Amniotic epithelial cell (primary cell): ENCODE measurements around the gene ZNF320.
"Not testable (repeated sequence)": the region's sequence is repeated elsewhere in the genome, so short reads cannot be mapped to it uniquely, and the experiment has no call there.

Experiments
- DNase-seq: peaks from one replicate; pipeline ENCODE4 v3.0.0-alpha.2; 2010; ENCODE audit warnings: low read depth

Gene ZNF320

DNA sequence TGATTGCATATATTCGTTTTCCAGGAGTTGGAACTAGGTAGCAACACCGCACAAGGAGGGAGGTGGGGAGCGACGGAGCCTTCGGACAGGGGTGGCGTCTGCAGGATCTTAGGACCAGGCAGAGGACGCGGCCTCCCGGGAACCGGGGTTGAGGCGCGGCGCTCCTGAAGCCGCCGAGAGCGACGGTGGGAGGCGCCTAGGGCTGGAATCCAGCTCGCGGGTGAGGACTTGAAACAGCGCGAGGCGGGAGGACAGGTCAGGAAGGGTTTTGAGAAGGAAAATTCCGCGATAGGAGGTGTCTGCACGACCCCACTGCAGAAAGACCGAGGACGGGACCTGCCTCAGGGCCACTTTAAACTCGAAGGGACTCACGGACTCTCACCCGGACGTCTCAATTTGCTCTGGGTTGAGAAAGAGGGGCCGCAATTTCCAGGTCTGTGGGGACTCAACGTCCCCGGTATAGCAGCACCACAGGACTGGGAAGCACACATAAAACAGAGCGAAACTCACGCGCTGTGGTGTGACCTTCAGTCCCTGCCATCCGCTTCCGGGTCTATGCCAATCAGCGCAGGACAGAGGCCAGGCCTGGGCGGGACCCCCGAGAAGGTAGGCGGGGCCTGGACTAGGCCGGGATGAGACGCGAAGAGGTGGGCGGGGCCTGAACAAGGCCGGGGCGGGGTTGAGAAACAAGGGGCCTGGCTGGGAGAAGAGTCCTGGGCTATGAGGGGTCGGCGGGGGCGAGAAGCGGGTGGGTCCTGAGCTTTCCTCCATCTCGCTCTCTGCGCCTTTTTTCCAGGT is at the start of gene ZNF320:
TSS of gene ZNF320 (minus strand) at position 498 of the 798 bp plus-strand sequence. CDS start 7,380 bp downstream, outside the sequence.
- DNase-seq: peak; percentile 92

DNA sequence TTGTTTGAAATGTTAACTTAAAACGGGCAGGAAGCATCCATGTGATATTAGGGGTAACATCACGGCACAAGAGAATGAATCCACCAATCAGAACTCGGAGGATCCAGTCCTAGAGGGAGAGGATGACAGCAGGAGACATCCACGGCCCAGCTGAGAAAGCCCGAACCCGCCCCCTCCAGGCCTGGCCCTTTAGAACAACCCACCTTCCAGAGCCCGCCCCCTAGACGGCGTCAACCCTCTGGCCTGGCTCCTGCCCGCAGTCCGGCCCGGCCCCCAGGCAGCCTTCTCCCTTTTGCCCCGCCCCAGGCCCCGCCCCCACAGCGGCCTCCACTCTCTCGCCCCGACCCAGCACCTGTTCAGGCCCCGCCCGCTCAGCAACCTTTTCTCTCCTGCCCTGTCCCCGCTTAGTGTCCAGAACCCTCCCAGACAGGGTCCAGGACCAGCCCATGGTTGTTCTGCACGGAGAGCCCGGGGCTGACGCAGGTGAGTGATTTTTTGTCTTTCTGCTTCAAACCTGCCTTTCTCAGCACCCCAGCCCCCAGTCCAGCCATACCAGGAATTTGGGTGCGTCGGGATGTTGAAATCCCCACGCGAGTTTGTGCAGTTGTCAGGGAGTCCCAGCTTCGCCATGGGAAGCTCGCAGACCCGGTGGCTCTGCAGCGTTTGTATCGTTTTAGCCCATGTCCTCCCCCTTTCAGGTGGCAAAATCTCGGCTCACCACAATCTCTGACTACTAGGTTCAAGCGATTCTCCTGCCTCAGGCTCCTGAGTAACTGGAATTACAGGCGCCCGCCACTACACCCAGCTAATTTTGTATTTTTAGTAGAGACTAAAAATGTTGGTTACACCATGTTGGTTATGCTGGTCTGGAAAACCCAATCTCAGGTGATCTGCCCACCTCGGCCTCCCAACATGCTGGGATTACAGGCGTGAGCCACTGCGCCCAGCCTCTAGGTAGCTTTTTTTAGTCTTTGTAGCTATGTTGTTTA is 49.2 kb upstream of the ZNF320 start:
- no peak for DNase-seq

DNA sequence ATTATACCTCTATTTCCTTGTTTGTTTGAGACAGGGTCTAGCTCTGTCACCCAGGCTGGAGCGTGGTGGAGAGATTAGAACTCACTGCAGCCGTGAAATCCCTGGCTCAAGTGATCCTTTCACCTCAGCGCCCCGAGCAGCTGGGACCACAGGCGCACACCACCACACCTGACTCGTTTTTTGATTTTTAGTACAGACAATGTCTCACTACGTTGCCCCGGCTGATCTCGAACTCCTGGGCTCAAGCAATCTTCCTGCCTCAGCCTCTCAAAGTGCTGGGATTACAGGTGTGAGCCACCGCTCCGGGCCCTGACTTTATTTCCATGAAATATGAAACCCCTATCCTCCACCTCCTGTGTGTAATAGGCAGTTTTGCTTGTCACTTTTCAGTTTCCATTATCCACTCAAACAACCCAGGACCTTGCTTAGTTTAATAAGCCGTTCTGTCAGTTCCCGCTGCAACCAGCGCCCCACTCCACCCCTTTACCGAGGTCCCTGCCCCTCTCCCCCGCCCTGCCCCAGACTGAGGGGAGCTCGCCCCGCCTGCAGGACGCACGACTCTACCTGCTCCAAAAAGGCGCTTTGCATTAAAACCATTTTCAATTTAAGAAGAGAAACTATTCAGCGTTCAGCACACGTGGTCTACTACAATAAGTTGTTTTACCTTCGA is 48.4 kb upstream of the ZNF320 start:
- DNase-seq: no peak

DNA sequence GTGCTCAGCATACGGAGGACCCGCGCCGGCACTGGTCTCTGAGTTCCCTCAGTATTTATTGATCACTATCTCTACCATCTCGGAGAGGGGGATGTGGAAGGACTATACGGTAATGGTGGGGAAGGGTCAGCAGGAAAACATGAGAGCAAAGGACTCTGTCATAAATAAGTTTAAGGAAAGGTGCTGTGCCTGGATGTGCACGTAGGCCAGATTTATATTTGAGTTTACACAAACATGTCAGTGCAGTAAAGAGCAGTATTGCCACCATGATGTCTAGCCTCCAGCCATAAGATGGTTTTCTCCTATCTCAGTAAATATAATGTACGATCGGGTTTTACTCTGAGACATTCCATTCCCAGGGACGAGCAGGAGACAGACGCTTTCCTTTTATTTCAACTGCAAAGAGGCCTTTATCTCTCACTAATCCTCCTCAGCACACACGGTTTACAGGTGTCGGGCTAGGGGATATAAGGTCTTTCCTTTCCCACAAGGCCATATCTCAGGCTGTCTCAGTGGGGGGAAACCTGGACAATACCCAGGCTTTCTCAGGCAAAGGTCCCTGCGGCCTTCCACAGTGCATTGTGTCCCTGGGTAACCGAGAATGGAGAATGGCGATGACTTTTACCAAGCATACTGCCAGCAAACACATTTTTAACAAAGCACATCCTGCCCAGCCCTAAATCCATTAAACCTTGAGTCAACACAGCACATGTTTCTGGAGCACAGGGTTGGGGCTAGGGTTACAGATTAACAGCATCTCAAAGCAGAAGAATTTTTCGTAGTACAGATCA is 47.5 kb upstream of the ZNF320 start:
- DNase-seq: not testable (repeated sequence)

DNA sequence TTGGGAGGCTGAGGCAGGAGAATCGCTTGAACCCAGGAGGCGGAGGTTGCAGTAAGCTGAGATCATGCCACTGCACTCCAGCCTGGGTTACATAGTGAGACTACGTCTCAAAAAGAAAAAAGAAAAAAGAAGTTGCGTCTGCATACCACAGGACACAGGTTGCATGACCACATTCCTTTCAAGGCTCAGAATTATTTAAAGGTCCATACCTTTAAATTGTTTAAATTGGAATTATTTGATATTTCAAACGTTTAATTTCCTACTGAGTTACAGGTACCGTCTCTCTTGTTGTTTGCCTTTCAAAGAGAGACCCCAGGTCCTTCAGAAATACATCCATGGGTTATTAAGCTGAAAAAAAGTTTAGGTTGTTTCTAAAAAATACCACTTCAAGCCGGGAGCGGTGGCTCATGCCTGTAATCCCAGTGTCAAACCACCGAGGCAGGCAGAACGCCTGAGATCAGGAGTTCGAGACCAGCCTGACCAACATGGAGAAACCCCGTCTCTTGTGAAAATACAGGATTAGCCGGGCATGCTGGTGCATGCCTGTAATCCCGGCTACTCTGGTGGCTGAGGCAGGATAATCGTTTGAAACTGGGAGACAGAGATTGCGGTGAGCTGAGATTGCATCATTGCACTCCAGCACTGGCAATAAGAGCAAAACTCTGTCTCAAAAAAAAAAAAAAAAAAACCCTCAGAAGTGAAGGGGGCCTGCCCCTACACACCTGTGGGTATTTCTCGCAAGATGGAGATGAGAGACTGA is 46.6 kb upstream of the ZNF320 start:
- no peak for DNase-seq

DNA sequence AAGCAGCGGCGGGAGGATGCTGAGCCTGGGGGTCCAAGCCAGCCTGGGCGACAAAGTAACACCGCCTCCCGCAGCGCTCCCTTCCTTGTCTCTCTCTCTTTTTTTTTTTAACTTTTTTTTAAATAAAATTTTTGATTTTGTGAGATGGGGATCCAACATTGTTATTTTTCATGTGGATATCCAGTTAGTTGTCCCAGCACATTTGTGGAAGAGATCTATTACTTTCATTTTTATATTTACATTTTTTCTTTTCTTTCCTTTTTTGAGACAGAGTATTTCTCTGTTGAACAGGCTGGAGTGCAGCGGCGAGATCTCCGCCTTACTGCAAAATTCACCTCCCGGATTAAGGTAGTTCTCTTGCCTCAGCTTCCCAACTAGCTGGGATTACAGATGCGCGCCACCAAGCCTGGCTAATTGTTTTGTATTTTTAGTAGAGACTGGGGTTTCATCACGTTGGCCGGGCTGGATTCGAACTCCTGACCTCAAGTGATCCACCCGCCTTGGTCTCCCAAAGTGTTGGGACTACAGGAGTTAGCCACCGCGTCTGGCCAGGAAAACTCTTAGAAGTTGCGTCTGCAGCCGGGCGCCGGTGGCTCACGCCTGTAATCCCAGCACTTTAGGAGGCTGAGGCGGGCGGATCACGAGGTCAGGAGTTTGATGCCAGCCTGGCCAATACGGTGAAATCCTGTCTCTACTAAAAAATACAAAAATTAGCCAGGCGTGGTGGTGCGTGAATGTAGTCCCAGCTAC is 45.9 kb upstream of the ZNF320 start:
- no peak for DNase-seq

DNA sequence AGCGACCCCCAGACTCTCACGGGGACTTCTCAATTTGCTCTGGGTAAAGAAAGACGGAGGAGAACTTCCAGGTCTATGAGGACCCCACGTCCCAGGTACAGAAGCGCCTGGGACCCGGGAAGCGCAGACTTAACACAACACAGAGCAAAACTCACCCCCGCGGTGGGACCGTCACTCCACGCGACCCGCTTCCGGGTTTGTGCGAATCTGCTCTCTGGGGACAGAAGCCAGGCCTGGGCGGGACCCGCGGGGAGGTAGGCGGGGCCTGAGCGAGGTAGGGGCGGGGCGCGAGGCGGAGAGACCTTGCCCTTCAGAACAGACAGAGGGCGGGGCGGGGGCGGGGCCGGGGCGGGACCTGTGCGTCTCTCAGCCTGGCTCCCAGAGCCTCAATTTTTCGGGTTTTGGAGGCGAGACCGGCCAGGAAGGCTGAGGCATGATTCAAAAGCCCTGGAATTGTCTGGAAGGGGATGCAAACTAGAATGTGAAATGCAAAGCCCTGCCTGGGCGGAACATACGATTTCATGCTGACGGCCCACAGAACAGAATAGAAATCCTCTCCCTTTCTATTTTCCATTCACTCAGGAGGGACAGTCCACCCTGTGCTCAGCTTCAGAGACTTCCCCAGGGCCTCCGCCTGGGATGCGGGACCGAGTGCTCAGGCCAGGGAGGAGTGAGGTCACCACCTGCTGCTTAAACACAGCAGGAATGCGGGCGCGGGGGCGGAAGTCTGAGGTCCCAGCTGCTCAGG is 45.1 kb upstream of the ZNF320 start:
- peak; percentile 58 for DNase-seq

DNA sequence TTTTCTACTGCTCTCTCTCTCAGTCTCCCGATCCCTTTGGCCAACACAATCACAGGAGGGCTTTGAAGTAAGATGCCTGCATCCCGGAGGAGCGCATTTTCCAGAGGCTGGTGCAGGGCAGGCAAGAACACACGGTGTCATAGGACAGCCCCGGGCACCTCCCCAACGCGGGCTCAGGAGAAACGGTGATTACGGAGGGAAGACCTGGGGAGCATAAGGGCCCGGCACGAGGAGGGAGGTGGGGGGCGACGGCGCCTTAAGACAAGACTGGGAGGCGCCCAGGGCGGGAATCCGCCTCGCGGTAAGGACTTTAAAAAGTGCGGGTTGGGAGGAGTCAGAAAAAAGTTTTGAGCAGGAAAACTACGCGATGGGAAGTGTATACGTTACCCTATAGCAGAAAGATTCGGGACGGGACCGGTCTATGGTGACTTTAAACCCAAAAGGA is 44.5 kb upstream of the ZNF320 start:
- no peak for DNase-seq

DNA sequence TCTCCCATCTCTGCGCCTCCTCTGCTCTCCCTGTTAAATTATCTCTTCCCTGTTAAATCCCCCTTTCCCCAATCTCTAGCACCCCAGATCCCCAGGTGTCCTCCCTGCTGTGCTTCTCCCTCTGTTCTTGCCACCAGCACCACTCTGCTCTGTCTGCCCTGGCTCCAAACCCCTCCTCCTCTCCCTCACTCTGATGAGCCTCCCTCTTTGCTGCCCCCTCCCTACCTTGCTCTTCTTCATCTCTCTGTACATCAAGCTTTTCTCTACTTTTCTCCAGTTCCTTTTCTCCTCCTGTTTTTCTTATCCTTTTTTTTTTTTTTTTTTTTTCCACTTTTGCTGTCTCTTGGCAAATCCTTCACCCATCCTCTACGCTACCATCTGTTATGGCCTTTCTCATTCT is 44.1 kb upstream of the ZNF320 start:
- DNase-seq: not testable (repeated sequence)

DNA sequence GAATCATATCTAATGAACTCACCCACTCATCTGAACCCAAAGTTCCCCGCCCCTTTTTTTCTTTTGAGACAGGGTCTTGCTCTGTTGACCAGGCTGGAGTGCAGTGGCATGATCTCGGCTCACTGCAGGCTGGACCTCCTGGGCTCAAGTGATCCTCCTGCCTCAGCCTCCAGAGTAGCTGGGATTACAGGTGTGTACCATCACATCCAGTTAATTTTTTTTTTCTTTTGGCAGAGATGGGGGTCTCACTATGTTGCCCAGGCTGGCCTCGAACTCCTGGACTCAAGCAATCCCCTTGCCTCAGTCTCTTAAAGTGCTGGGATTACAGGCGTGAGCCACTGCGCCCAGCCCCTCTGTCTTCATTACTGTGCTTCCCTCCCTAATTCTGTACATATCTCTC is 43.5 kb upstream of the ZNF320 start:
- not testable (repeated sequence) for DNase-seq

DNA sequence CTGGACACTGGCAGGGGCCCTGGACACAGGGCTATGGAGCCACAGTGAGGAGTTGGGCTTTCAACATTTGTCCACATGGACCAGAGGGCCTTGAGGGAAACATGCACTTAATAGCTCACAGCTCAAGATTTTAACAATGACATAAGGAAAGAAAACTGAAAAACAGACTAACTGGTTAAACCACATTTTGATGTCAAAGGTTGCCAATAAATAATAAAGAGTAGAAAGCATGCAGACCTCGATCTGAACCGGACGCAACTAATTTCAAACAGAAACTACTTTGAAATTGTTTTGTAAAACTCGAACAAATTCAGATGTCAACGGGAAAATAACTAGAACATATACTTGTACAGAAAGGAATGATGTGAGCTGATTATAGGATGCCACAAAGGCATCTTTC is 41.3 kb upstream of the ZNF320 start:
- no peak for DNase-seq

DNA sequence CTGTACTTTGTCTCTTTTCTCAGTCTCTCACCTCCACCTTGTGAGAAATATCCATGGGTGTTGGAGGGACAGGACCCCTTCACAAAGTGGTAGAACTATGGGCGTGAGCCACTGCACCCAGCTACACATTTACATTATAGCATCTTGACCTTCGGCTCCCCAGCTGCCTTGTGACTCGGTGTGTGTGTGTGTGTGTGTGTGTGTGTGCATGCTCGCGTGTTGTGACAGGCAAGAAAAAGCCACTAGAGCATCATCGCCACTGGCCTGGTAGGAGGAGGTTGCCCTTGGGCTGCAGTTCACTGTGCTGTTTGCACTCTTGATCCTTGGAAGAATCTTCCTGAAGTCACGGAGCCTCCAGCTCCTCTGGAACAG is 39.5 kb upstream of the ZNF320 start:
- no peak for DNase-seq

DNA sequence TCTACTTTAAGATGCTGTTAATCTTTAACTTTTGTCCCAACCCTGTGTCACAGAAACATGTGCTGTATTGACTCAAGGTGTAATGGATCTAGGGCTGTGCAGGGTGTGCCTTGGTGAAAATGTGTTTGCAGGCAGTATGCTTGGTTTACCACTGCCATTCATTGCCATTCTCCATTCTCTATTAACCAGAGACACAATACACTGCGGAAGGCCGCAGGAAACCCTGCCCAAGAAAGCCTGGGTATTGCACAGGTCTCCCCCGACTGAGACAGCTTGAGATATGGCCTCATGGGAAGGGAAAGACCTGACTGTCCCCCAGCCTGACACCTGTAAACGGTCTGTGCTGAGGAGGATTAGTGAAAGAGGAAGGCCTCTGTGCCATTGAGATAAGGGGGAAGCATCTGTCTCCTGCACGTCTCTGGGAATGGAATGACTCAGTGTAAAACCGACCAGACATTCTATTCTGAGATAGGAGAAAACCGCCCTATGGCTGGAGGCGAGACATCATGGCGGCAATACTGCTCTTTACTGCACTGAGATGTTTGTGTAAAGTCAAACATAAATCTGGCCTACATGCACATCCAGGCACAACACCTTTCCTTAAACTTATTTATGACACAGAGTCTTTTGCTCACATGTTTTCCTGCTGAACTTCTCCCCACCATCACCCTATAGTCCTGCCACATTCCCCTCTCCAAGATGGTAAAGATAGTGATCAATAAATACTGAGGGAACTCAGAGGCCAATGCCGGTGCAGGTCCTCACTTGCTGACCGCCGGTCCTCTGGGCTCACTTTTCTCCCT is 38.9 kb upstream of the ZNF320 start:
- DNase-seq: peak; percentile 84

DNA sequence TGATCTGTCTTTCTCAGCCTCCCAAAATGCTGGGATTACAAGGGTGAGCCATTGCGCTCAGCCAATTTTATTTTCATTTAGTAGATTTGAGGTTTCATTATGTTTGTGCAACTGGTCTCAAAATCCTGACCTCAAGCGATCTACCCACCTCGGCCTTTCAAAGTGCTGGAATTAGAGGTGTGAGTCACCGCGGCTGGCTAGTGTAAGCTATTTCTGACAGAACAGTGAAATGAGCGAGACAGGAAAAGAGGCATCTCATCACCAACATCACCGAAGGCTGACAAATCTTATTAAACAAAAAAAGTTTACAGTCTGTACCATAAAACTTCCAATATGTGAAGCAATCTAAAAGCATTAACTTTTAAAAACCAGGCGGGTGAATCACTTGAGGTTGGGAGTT is 38.0 kb upstream of the ZNF320 start:
- peak; percentile 96 for DNase-seq

DNA sequence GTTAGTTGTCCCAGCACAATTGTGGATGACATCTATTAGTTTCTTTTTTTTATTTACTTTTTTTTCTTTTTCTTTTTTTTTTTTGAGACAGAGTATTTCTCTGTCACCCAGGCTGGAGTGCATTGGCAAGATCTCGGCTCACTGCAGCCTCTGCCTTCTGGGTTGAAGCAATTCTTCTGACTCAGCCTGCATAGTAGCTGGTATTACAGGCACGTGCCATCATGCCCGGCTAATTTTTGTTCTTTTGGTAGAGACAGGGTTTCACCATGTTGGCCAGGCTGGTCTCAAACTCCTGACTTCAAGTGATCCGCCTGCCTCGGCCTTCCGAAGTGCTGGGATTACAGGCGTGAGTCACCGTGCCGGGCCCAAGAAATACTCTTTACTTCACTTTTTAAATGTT is 27.2 kb upstream of the ZNF320 start:
- peak; percentile 26 for DNase-seq

DNA sequence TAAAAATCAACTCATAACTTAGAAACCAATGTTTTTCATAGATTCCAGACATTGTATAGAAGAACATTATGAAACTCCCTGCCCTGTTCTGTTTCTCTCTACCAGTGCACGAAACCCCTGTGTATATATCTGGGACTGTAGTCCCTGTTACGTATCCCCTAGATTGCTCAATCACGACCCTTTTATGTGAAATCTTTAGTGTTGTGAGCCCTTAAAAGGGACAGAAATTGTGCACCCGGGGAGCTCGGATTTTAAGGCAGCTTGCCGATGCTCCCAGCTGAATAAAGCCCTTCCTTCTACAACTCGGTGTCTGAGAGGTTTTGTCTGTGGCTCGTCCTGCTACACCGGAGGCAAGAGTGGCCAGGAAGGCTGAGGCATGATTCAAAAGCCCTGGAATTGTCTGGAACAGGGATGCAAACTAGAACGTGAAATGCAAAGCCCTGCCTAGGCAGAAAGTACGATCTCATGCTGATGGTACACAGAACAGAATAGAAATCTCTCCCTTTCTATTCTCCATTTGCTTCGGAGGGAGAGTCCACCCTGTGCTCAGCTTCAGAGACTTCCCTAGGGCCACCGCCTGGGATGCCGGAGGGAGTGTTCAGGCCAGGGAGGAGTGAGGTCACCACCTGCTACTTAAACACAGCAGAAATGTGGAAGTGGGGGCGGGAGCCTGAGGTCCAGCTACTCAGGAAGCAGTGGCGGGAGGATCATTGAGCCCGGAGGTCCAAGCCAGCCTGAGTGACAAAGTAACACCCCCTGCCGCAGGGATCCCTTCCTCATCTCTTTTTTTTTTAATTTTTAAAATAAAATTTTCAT is 26.6 kb upstream of the ZNF320 start:
- DNase-seq: peak; percentile 44
